Endometrium (tissue), 2 donors: ENCODE measurements around the gene CRTAC1.

ENCODE experiments used
- FAIRE-seq: peaks from 2 replicates; lab custom pipeline; 2012; peaks lifted over from hg19 to GRCh38; lab: Jason Lieb, UNC
- donor health status: control.
- donor health status: control.

The CRTAC1 gene

DNA sequence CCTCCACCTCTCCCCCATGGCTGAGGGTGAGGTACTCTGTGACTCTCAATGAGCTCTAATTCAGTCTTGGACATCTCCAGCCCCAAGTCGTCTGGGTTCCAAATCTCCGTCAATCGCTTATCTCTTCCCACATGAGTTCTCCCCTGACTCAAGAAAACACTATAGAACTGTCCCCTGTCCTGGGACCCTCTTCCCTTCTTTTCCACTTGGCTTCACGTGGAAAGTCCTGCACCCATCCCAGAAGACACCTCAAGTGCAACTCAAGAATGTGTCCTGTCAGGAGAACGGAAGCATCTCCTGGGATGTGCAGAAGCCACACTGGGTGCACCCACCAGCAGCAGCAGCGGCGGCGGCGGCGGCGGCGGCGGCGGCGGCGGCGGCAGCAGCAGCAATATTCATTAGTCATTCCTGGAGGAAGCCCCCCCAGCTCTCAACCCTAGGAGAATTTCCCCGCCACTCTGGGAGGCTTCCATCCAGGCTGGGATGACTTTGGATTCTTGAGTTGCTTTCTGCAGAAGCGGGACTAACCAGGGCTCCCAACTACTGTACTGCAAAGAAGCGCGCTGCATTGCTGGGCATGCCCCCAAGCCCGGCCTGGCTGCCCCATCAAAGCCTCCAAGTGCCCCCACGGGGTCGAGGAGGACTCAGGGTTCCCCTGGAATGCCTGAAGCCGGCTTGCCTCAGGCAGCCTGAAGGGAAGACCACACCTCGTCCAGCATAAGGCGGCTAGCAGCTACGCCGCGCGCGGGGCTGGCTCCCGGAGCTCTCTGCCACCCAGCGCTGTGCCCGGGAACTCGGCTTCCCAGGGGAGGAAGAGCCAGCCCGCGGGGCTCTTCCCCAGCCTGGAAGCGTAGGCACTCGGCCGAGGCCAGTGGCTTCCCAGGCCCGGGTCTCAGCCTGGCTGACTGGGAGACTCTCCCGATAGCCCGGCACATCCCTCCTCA lies 1.0 kb downstream of the CRTAC1 start:
- no peak for FAIRE-seq

DNA sequence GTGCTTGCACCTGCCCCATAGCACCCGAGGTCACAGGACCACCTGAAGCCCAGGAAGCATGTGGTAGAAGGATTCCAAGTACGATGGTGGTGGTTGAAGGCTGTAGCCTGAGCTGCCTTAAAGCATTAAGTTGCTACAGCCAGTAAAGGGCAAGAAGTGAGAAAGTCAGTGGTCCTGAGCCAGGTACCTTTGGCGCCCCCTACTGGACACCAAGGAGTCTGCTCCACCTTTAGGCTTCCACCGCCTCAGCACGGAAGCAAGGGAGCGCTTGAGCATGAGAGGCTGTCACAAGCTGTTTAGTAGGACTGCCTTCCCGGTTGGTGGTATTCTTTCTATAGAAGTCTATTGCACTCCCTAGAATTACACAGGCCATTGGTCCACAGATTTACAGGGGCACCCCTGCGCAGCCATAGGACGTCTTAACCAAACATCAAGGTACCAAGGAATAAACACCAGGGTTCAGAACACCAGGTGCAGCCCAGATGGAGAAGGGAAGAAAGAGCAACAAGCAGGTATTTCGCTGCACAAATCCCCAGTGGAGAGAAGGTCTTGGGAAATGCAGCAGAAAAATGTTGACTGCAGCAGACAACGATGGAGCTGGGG lies 2.2 kb downstream of the CRTAC1 start:
- no peak for FAIRE-seq

DNA sequence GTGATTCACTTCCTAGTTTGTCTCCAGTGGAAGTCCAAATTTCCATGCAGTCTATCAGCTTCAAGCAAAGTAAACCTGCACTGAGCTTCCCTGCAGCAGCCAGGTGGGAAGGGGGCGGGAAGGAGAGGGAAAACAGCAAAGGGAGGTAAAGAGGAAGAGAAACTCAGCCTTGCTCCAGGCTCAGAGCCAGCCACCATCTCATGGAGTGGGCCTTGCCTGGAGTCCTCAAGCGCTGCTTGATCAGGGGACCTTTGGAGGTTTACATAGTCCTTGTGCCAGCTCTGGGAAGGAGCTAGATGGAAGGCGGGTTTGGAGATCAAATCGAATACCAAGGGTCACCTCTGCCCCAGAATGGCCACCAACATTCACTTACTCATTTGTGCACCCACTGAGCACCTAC lies 7.4 kb downstream of the CRTAC1 start:
- no peak for FAIRE-seq

DNA sequence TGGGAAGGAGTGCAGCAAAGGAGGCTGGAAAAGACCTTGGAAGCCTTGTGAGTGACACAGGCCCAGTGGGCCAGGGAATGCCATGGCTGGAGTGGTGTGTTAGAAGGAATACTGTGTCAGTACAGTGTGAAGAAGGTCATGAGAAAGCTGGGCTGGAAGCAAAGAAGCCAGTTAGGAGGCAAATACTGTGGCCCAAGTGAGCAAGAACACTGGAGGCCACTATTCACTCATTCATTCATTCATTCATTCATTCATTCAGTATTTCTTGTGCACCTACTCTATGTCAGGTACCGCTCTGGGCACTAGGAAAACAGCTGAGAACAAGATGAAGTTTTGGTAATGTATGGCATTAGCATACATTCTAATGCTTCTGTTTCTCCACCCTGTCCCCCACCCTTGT lies 9.6 kb downstream of the CRTAC1 start:
- no peak for FAIRE-seq

DNA sequence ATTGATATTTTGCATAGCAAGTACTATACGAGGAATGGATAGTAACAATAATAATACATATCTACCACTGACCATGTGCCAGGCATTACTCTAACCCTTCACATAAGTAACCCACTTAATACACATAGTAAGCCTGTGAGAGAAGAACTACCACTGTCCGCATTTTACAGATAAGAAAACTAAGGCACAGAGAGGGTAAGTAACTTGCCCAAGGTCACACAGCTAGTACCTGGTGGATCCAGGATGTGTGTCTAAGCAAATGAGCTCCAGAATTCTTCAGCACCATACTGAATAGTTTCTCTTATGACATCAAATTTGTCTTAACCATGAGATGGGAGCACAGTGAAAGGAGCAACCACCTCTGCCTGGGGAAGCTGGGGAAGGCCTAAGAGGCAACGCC lies 10.2 kb downstream of the CRTAC1 start:
- no peak for FAIRE-seq

DNA sequence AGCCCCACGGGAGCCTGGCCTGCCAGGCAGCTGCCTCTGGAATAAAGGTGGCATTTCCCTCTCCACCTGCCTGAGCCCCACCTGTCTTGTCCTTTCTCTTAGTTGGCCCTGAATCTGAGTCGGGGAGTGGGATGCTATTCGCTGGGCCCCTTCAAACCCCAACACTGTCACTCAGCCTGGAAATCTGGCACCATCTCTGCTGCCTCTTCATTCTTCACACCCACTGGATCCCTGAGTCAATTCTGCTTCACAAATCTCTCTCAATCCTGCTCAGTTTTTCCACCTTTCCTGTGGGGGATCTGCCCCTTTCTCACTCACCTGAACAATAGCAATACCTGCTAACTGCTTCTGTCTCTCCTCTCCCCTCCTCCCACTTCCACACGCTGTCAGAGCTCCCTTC lies 10.6 kb downstream of the CRTAC1 start:
- no peak for FAIRE-seq

DNA sequence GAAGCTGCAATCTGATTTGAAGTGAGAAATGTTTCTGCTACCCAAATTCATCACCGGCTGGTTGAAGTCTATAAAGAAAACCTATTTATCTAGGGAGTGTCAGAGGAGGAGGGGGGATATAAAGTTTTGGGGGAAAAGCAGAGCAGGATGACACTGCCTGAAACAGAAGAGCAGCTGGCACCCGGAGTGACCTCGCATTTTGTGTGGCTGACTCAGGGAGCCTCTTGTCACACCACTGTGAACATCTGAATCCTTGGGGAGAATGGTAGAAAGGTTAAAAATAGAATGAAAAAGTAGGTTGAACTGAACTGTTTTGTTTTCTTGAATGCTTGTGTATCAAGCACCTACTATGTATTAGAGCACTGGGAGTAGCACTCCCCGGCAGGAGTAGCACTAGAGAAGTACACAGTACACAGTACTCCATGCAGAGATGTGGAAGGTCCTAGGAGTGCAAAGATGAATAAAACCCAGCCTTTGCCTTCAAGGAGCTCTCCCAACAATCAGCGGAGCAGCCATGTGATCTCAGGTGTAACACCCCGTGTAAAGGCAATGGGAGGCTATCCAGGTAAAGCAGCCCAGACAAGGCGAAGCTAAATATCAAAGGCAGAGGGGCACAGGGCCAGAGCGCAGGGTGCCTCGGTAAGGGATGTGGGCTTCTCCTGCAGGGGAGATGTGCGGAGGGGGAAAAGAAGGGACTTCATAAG lies 13.5 kb downstream of the CRTAC1 start:
- FAIRE-seq, result no peak

DNA sequence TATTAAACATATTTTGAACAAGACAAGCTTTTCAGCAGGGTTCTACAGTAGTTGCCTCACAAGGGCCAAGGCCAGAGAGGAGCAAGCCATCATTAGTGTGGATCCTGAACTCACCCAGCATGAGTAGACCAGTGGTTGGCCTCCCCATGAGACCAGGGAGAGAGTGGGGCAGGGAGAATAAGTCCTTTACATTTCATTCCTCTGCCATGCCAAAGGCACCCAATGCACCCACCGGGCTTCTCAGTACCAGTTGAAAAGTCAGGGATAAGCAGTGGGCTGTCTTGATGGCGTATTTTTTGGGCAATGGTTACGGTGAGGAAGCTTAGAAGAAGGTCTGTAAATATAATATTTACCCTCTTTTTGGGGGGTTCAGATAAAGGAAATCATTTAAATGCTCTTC lies 16.6 kb downstream of the CRTAC1 start:
- FAIRE-seq, result no peak

DNA sequence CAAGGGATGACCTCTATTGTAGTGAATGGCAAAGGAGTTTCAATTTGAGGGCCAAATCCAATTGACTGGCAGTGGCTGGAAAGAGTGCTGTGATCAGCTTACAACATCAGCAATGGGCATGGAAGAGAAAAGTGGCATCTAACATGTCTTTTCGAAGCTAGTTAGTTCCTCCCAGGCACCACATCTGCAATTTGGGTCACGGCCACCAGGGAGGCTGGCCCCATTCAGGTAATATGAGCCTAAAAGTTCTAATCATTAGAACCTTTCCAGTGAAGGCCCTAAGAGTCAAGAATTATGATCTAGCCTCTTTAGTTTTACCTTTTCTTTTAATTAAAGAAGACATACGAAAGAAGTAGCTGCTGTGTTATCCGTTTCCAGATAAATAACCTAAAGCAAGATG lies 17.3 kb downstream of the CRTAC1 start:
- no peak for FAIRE-seq

DNA sequence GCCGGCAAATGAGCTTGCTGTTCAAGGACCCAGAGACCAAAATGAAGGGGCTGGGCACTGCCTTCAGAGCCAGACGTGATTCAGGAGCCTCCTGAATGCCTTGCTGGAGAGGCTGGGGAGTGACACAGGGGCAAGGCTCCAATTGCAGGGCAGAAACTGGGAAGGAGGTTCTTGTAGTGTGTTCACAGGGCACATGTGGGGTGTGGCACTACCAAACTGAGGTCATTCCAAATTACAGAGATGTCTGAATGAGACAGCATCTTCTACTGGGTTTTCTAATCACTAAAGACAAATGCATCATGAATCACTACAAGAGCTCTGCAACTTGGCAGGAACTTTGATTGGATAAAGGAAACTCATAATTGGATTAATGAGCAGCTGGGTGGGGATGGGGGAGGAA lies 17.8 kb downstream of the CRTAC1 start:
- FAIRE-seq, result no peak

DNA sequence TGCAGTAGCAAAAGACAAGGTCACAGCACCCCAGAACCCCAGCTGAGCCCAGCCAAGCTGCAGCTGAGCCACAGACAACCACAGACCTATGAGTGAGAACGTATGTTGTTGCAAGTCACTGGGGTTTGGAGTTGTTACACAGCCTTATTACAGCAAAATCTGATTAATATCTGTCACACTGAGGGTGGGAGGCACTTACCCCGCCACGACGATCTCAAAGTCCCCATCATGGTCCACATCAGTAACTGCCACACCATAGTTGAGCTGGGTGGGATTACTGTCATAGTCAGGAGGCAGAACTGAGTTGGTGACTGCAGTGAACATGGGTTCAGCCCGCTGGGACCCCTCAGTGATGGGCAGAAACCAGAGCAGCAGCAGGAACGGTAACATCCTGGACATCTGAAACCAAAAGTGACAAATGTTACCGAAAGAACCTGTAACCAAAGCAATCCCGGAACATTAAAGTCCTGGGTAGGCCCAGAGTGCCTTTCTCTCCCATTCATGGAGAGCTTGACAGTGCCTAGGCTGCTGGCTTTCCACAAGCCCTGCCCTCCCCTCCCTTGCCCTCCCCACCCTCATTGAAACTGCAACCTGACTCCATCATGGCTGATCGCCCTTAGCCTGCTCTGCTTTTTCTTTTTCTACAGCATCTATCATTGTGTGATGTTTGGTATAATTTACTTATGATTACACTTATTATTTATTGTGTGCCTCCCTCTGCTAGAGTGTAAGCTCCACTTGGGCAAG lies 19.3 kb downstream of the CRTAC1 start:
- FAIRE-seq, result no peak

DNA sequence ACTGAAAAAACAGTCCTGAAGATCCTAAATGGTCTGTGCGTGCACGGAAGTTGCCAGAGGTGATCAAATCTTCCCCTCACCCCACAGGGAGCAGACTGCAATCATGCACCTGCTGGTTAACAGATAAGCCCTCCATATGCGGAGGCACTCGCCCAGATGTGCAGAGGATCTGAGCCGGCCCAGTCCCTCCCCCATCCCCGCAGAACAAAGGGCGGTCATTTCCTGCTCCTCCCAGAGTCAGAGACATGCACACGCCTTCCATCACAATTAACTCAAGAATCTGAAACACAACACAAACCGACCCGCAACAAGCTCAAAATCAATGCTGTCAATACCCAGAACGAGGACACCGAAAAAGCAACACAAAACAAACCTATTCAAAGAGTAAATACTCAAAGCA lies 24.2 kb downstream of the CRTAC1 start:
- FAIRE-seq, result no peak

DNA sequence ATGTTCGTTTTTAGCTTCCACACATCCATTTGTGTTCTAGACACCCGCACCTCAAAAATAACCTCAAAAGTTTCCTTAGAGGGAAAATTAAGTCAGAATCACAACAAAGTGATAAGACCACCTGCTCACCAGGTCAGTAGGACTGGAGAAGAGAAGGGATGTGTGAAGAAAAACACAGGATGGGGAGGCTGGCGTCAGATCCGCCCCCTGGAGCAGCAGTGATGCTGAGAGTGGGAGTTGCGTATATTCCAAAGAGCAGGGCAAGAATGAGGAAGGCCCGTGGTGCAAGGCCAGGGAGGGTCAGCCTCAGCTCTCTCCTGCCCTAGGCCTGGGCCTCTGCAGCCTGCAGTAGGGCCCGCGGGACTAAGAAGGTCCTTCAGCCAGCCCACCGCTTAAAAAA lies 28.7 kb downstream of the CRTAC1 start:
- no peak for FAIRE-seq

DNA sequence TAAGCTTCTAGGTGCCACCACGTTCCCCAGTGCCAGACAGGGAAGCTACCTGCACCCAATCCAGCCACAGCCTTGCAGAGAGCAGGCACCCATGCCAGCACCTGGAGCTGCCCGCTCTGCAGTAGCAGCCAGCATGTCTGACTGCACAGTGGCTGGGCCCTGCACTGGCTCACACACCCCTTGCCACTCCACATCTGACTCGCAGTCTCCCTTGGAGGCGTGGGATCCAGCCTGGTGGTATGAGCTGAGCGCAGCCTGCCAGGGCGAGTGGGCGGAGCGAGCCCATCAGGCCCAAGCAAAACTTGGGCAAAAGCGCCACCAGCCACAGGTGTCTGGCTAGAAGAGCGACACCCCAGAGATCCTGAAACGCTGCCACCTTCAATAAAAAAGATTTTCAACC lies 30.1 kb downstream of the CRTAC1 start:
- FAIRE-seq, result no peak

DNA sequence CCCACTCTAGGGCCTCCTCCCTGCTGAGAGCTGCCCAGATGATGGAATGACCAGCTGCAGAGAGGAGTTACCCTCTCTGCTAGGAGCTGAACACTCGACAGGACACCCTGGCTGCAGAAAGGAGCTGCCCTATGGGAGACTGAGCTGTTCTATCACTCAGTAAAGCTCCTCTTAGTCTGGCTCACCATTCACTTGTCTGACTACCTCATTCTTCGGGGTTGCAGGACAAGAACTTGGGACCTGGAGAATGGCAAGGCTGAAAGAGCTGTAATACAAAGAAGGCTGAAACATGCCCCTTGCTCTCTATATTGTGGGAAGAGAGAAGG lies 30.5 kb downstream of the CRTAC1 start:
- no peak for FAIRE-seq

DNA sequence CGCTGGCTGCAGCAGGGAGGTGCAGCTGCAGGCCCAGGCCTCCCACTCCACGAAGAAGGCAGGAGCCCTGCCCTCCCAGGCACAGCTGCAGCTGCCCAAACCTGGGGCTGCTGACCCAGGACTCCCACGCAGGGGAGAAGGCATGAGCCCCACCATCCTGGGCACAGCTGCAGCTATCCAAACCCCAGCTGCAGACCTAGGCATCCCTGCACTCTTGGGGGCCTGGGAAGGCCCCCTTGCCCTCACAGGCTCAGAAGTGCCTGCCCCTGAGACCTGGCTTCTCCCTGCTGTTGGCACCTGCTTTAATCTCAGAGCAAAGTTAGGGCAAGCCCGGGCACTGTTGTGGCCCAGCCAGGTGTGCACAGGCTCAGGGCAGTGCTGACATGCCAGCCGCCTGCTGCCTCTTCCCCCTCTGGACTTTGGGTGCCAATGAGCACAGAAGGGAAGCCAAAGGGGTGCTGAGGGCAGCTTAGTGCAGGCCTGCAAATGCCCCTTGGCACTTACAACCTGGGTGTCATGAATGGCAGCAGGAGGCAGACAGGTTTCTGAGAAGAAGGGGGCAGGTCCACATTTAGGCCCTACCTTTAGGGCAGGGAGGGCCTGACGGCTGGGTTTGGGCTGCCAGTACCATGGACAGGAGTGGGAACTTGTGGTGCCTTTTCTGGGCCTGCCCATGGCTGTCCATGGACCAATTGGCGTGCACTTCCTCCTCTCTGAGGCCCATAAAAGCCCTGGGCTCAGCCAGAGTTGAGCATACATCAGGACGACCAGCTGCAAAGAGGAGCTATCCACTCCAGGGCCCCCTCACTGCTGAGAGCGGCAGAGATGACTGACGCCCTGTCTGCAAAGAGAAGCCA lies 31.1 kb downstream of the CRTAC1 start:
- FAIRE-seq, result no peak

DNA sequence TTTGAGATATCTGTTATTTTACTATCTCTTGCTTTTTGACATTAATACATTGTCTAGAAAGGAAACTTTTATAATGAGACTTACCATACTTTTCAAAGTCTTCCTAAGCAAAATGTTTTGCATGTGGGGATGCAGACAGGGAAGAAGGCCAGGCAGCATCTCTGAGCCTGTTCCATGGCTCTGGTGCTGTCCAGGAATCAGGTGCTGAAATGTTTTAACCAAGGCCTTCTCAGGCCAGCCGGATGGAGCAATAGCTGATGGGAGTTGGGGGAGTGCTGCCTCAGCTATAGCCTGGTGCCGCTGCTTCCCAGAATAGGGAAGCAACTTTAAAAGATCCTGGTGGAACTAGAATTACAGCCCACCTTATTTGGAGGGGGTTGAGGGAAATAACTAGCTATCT lies 38.5 kb downstream of the CRTAC1 start:
- no peak for FAIRE-seq

DNA sequence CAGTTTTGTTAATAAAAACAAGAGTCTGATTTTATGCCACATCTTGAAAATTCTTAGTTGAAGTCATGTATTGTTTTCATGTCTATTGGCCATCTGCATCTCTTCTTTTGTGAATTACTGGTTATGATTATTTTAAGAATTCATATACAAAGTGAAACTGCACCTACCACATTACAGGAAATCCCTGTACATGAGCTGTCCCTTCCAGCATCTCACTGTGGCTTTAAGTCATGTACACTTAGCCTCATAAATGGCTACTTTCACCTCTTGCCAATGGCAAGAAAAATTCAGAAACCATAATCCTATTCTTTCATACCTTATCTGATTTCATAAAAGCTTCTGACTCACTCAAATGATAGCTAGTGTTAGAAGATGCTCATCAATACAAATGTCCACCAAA lies 48.6 kb downstream of the CRTAC1 start:
- no peak for FAIRE-seq

DNA sequence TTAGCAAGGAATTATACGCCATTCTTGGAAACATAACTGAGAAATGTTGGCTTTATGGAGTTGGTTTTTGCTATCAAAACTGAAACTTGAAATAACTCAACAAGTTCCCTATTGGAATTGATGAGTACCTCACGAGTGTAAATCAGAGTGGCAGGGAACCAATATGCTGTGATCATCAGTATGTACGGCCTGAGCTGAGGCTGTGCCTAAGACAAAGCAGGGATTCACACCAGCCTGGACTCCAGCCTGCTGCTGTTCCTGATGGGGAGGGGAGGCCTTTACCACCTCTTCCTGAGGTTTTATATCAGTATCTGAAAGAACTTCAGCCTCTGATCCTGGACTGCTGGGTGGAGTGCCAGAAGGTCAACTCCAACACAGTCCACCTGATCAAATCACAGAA lies 52.7 kb downstream of the CRTAC1 start:
- FAIRE-seq, result no peak

DNA sequence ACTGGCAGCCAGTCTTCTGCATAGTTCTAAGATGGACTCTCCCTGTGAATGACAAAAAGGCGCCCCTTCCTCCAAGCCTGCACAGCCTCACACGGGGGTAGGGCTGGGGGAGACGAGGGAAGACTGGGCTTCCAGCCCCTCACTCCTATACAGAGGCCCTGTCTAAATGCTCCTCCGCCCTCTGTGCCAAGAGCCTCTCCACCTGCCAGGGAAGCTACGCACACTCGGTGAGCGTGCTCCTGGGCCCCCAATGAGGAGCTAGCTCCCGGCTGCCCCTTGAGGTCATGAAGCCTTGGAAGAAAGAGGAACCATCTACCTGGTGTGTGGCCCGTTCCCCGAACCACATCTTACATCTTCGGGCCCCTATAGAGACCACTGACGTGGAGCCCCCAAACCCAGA lies 54.8 kb downstream of the CRTAC1 start:
- no peak for FAIRE-seq
